Thymus (tissue), 11 donors: ENCODE data around the gene TPR. TPM values are rescaled to one million over a fixed set of nuclear protein-coding genes. Genes with fewer than 3 reads are reported as not detected.

Experiments
- DNase-seq, 9 donors: peaks; one replicate each; pipeline ENCODE4 v3.0.0-alpha.2; 2013; ENCODE audit warnings: low spot score in 9 of 9, low read depth in 6 of 9, missing footprints in 1 of 9
- H3K27ac ChIP-seq, 2 donors: one replicate each; pipeline ENCODE4 v1.5.1; 2013; ENCODE audit warnings: control low read depth in 1 of 2, low read depth in 1 of 2, low read length in 1 of 2, mild to moderate bottlenecking in 1 of 2, moderate library complexity in 1 of 2
- H3K27me3 ChIP-seq, 2 donors: one replicate each; pipeline ENCODE4 v1.5.1; 2013; ENCODE audit warnings: low read length in 1 of 2; ENCODE audit not compliant: control insufficient read depth in 2 of 2, insufficient read depth in 1 of 2
- H3K36me3 ChIP-seq, 2 donors: one replicate each; pipeline ENCODE4 v1.5.1; 2013; ENCODE audit warnings: low read length in 1 of 2, mild to moderate bottlenecking in 1 of 2, moderate library complexity in 1 of 2; ENCODE audit not compliant: control insufficient read depth in 2 of 2, insufficient read depth in 2 of 2
- H3K4me1 ChIP-seq, 2 donors: one replicate each; pipeline ENCODE4 v1.5.1; 2013; ENCODE audit warnings: low read length in 2 of 2; ENCODE audit not compliant: control insufficient read depth in 2 of 2, insufficient read depth in 2 of 2
- H3K4me3 ChIP-seq, 2 donors: one replicate each; pipeline ENCODE4 v1.5.1; 2013; ENCODE audit warnings: low read length in 2 of 2, control low read depth in 1 of 2, mild to moderate bottlenecking in 1 of 2
- H3K9me3 ChIP-seq, 2 donors: one replicate each; pipeline ENCODE4 v1.5.1; 2013; ENCODE audit warnings: low read length in 1 of 2, mild to moderate bottlenecking in 1 of 2; ENCODE audit not compliant: control insufficient read depth in 2 of 2, insufficient read depth in 1 of 2
- WGBS: extraction: QIAGEN DNeasy Blood & Tissue Kit; methylation state at CpG from one replicate; pipeline ENCODE4 v1.1.7; 2013; 5-methylcytosine and 5-hydroxymethylcytosine counted together
- polyA plus RNA-seq: library from polyadenylated mRNA; stranded (reverse); fragments of 200-250 nt; gene quantifications from one replicate; pipeline ENCODE4 v1.2.3, GENCODE V29; 2013
- total RNA-seq: library from RNA; stranded (reverse); fragments of 120-200 nt; gene quantifications from one replicate; pipeline ENCODE4 v1.2.4, GENCODE V29; 2013
- donor health status: healthy.

TPR gene
- total and polyA plus RNA-seq, 2 donors, result 38.4 to 74.2 TPM

GRCh38 chr1:186286615-186287315, 88.3 kb downstream of the TPR start:
- Histone ChIP-seq H3K27ac (no peak overlapping the region), H3K4me3 (no peak overlapping the region), H3K9me3 (no peaks in the 10 kb centered on the region), H3K4me1 (peaks cover 4 to 9% of the 10 kb centered on the region in 2 donors), H3K27me3 (no peaks in the 10 kb centered on the region), H3K36me3 (no peaks in the 10 kb centered on the region)
- DNase-seq, result no peak
- WGBS, result 95% methylated on average over 7 of the region's 7 CpGs

- WGBS, result 89% methylated on average over 3 of the region's 3 CpGs
- no peaks in the 10 kb centered on the region for H3K27me3 ChIP-seq
- H3K4me3 ChIP-seq, result no peak overlapping the region
- no peak for DNase-seq
- H3K9me3 ChIP-seq, result no peaks in the 10 kb centered on the region
- H3K4me1 ChIP-seq, result peaks cover 0 to 9% of the 10 kb centered on the region in 2 donors
- no peak overlapping the region for H3K27ac ChIP-seq
- no peaks in the 10 kb centered on the region for H3K36me3 ChIP-seq
These were observed 91.7 kb downstream of the TPR start for GRCh38 chr1:186283374-186283773.

GRCh38 chr1:186282466-186282865, 92.6 kb downstream of the TPR start:
- Histone ChIP-seq H3K36me3 (no peaks in the 10 kb centered on the region), H3K27ac (peak overlapping the region in 1 of 2 donors; percentile 69), H3K4me1 (peaks cover 0 to 9% of the 10 kb centered on the region in 2 donors), H3K27me3 (no peaks in the 10 kb centered on the region), H3K9me3 (no peaks in the 10 kb centered on the region), H3K4me3 (no peak overlapping the region)
- WGBS, result 89% methylated on average over 8 of the region's 8 CpGs
- peak in 2 of 9 donors; percentile 27 to 45 for DNase-seq

GRCh38 chr1:186275822-186276221, 99.2 kb downstream of the TPR start:
- H3K4me3 ChIP-seq, result no peak overlapping the region
- no peak for DNase-seq
- peaks cover 0 to 3% of the 10 kb centered on the region in 2 donors for H3K4me1 ChIP-seq
- no peaks in the 10 kb centered on the region for H3K27me3 ChIP-seq
- H3K9me3 ChIP-seq, result no peaks in the 10 kb centered on the region
- no peaks in the 10 kb centered on the region for H3K36me3 ChIP-seq
- H3K27ac ChIP-seq, result no peak overlapping the region
- WGBS, result 97% methylated on average over 2 of the region's 2 CpGs

GRCh38 chr1:186272486-186272885, 102.6 kb downstream of the TPR start:
- peak in 2 of 9 donors; percentile 18 to 38 for DNase-seq
- no peaks in the 10 kb centered on the region for H3K9me3 ChIP-seq
- 58% methylated on average over 1 of the region's 1 CpG for WGBS

GRCh38 chr1:186271032-186271431, 104.0 kb downstream of the TPR start:
- Histone ChIP-seq H3K27me3 (no peaks in the 10 kb centered on the region), H3K27ac (no peak overlapping the region), H3K4me3 (no peak overlapping the region), H3K9me3 (no peaks in the 10 kb centered on the region), H3K4me1 (peaks cover 0 to 3% of the 10 kb centered on the region in 2 donors), H3K36me3 (no peaks in the 10 kb centered on the region)
- no peak for DNase-seq
- 96% methylated on average over 6 of the region's 6 CpGs for WGBS

More at GRCh38 chr1:186272486-186272885, 102.6 kb downstream of the TPR start:
- H3K4me1 ChIP-seq, result peaks cover 0 to 3% of the 10 kb centered on the region in 2 donors
- no peaks in the 10 kb centered on the region for H3K36me3 ChIP-seq
- H3K27me3 ChIP-seq, result no peaks in the 10 kb centered on the region
- no peak overlapping the region for H3K4me3 ChIP-seq
- H3K27ac ChIP-seq, result no peak overlapping the region

Other genes with a start within 250 kb of the TPR start
- gene PRG4, start 79.0 kb downstream of the TPR start, total RNA-seq, result 0.33 TPM
- gene PRG4, start 79.0 kb downstream of the TPR start, polyA plus RNA-seq, result 1.4 TPM
- 16.6 TPM for gene ODR4, start 585 bp upstream of the TPR start, total RNA-seq
- 15.2 TPM for gene ODR4, start 585 bp upstream of the TPR start, polyA plus RNA-seq
- gene PDC, start 85.9 kb upstream of the TPR start, total RNA-seq, result 0.14 TPM
- gene PDC, start 85.9 kb upstream of the TPR start, polyA plus RNA-seq, result 0.46 TPM